CD4-positive, alpha-beta T cell (primary cell): Measurements from ENCODE around the gene RNU7-1. TPM values are rescaled to one million over a fixed set of nuclear protein-coding genes. Genes with fewer than 3 reads are reported as not detected.
A peak's percentile ranks its signal among the peaks of the same experiment; 100 is the strongest.

Experiments used
- ATAC-seq: fragments of 200-7000 bp; cut with Tn5 transposase; one replicate; pipeline ENCODE4 v1.10.0; 2022; ENCODE audit warnings: mild to moderate bottlenecking; ENCODE audit not compliant: poor library complexity
- CTCF ChIA-PET: fragments of 350-600 bp; sonication (Branson Sonifier 250); formaldehyde crosslinking; loops from one replicate; lab custom pipeline; 2021; ENCODE audit warnings: antibody characterized with exemption, inconsistent platforms; lab: Charles Lee
- POLR2A ChIA-PET: fragments of 350-600 bp; sonication (Branson Sonifier 250); formaldehyde crosslinking; loops from one replicate; lab custom pipeline; 2021; ENCODE audit warnings: antibody characterized with exemption, inconsistent platforms; lab: Charles Lee
- DNase-seq, 14 experiments: peaks; one replicate each; pipeline ENCODE4 v3.0.0-alpha.2; 2013 to 2020; ENCODE audit warnings: mixed read lengths in 2 of 14
- H3K27ac ChIP-seq, 2 donors: one replicate each; pipeline versions ENCODE4 v1.5.1 to v1.7.0; 2013; ENCODE audit warnings: low read length in 2 of 2, low read depth in 1 of 2, mild to moderate bottlenecking in 1 of 2
- H3K27me3 ChIP-seq, 2 experiments: 1 replicate in 1 of 2; 2 replicates in 1 of 2; pipeline versions ENCODE4 v1.6.1 to v1.7.0; 2013; ENCODE audit warnings: low read length in 2 of 2, control low read depth in 1 of 2, mild to moderate bottlenecking in 1 of 2, moderate library complexity in 1 of 2; ENCODE audit not compliant: insufficient read depth in 2 of 2, control insufficient read depth in 1 of 2
- H3K36me3 ChIP-seq: one replicate; pipeline ENCODE4 v1.6.1; 2013; ENCODE audit warnings: low read length, control low read depth; ENCODE audit not compliant: insufficient read depth
- H3K4me1 ChIP-seq: one replicate; pipeline ENCODE4 v1.6.1; 2013; ENCODE audit warnings: low read length, control low read depth; ENCODE audit not compliant: insufficient read depth
- H3K4me3 ChIP-seq: one replicate; pipeline ENCODE4 v1.5.1; 2013; ENCODE audit warnings: mild to moderate bottlenecking, low read length, moderate library complexity
- H3K9me3 ChIP-seq, 2 experiments: 1 replicate in 1 of 2; 2 replicates in 1 of 2; pipeline versions ENCODE4 v1.6.1 to v1.7.0; 2013; ENCODE audit warnings: low read length in 2 of 2, mild to moderate bottlenecking in 2 of 2, control low read depth in 1 of 2, moderate library complexity in 1 of 2; ENCODE audit not compliant: control insufficient read depth in 1 of 2, insufficient read depth in 1 of 2
- H3K27ac Mint-ChIP-seq: one replicate; pipeline ENCODE4 v1.8.0; 2020; ENCODE audit warnings: mixed read lengths
- H3K27me3 Mint-ChIP-seq: one replicate; pipeline ENCODE4 v1.8.0; 2021; ENCODE audit warnings: mixed read lengths
- H3K36me3 Mint-ChIP-seq: one replicate; pipeline ENCODE4 v1.8.0; 2021; ENCODE audit warnings: low read depth, mixed read lengths
- H3K4me1 Mint-ChIP-seq: one replicate; pipeline ENCODE4 v1.8.0; 2021; ENCODE audit warnings: low read depth, mixed read lengths
- H3K4me3 Mint-ChIP-seq: one replicate; pipeline ENCODE4 v1.8.0; 2020; ENCODE audit warnings: mild to moderate bottlenecking, mixed read lengths
- H3K9me3 Mint-ChIP-seq: one replicate; pipeline ENCODE4 v1.8.0; 2020; ENCODE audit warnings: mixed read lengths
- intact Hi-C, 2 experiments: fragments of 100-400 bp; cut with DNase I in 1 of 2; cut with micrococcal nuclease in 1 of 2; formaldehyde crosslinking; loops; one replicate each; pipeline versions ENCODE4 v1.15.1 to v1.9.0; 2023 to 2025; cut with DNase I, micrococcal nuclease
- total RNA-seq, 174 experiments: library from RNA in 2 of 174; stranded (reverse) in 2 of 174; gene quantifications; one replicate each; pipeline ENCODE4 v1.2.3 and lab custom pipeline; 2021 to 2026
- TF ChIP-seq, protein P1 (sequence below): fragments of 200-600 bp; IDR thresholded peaks from one replicate; pipeline ENCODE4 v1.8.0; 2022; ENCODE audit warnings: antibody characterized with exemption, mild to moderate bottlenecking

The RNU7-1 gene
- total RNA-seq, 2 experiments from 2014 or later, result not detected

- ChIA-PET POLR2A (interaction anchor here (0.7 to 4.9 kb wide), 22 partner anchors 7 to 1034 kb away, joined by 3 to 89 read pairs (median 20); partner anchors contain the start of genes ATN1, C12orf57, C1RL and CDCA3), CTCF (interaction anchor here (0.9 to 4.1 kb wide), 23 partner anchors 9 to 247 kb away, joined by 3 to 33 read pairs (median 6); partner anchors contain the start of genes ATN1, COPS7A, ENO2 and LPCAT3)
- peaks cover 24% of the 10 kb centered on the region for H3K36me3 ChIP-seq
- ATAC-seq, result peak; percentile 29
- peak in 8 of 14 experiments; percentile 50 to 74 (median 60) for DNase-seq
- Mint-ChIP-seq H3K36me3 (peaks cover 28% of the 10 kb centered on the region), H3K27ac (peak overlapping the region; percentile 95), H3K27me3 (no peaks in the 10 kb centered on the region), H3K9me3 (no peaks in the 10 kb centered on the region), H3K4me1 (peaks cover 61% of the 10 kb centered on the region), H3K4me3 (peak overlapping the region; percentile 81)
- no peaks in the 10 kb centered on the region for H3K27me3 ChIP-seq
- H3K4me3 ChIP-seq, result peak overlapping the region; percentile 72
- TF ChIP-seq, protein P1, sequence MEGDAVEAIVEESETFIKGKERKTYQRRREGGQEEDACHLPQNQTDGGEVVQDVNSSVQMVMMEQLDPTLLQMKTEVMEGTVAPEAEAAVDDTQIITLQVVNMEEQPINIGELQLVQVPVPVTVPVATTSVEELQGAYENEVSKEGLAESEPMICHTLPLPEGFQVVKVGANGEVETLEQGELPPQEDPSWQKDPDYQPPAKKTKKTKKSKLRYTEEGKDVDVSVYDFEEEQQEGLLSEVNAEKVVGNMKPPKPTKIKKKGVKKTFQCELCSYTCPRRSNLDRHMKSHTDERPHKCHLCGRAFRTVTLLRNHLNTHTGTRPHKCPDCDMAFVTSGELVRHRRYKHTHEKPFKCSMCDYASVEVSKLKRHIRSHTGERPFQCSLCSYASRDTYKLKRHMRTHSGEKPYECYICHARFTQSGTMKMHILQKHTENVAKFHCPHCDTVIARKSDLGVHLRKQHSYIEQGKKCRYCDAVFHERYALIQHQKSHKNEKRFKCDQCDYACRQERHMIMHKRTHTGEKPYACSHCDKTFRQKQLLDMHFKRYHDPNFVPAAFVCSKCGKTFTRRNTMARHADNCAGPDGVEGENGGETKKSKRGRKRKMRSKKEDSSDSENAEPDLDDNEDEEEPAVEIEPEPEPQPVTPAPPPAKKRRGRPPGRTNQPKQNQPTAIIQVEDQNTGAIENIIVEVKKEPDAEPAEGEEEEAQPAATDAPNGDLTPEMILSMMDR, result no peak
- peak overlapping the region; percentile 89 to 92 for H3K27ac ChIP-seq
- intact Hi-C loops, result loop anchor here in 1 of 2 experiments (5.0 kb wide), 1 partner anchor 35 kb away; the partner anchor contains the start of genes EMG1 and PHB2
- H3K4me1 ChIP-seq, result peaks cover 48% of the 10 kb centered on the region
- no peaks in the 10 kb centered on the region for H3K9me3 ChIP-seq
Measured at GRCh38 chr12:6936636-6937480, 6.8 kb upstream of the RNU7-1 start.

- peaks cover 28% of the 10 kb centered on the region for H3K36me3 Mint-ChIP-seq
- CTCF ChIA-PET, result interaction anchor here (0.6 to 4.1 kb wide), 37 partner anchors 9 to 383 kb away, joined by 3 to 33 read pairs (median 5); partner anchors contain the start of genes ATN1, C1RL, CDCA3 and COPS7A
- peak; percentile 86 to 99 (median 92) for DNase-seq
- peak overlapping the region; percentile 72 for H3K4me3 ChIP-seq
- H3K27me3 ChIP-seq, result no peaks in the 10 kb centered on the region
- H3K4me1 ChIP-seq, result peaks cover 47% of the 10 kb centered on the region
- POLR2A ChIA-PET, result interaction anchor here (0.5 to 4.9 kb wide), 28 partner anchors 10 to 1033 kb away, joined by 3 to 89 read pairs (median 8); partner anchors contain the start of genes ATN1, C1RL, CDCA3 and COPS7A
- TF ChIP-seq, protein P1, result peak; percentile 89
- H3K9me3 Mint-ChIP-seq, result no peaks in the 10 kb centered on the region
- H3K9me3 ChIP-seq, result no peaks in the 10 kb centered on the region
- peak overlapping the region; percentile 95 for H3K27ac Mint-ChIP-seq
- peak; percentile 91 for ATAC-seq
- peaks cover 24% of the 10 kb centered on the region for H3K36me3 ChIP-seq
- intact Hi-C loops, result loop anchor here in 1 of 2 experiments (5.0 kb wide), 1 partner anchor 35 kb away; the partner anchor contains the start of genes EMG1 and PHB2
- H3K27me3 Mint-ChIP-seq, result no peaks in the 10 kb centered on the region
- peak overlapping the region; percentile 89 to 92 for H3K27ac ChIP-seq
- peak overlapping the region; percentile 90 for H3K4me3 Mint-ChIP-seq
- peaks cover 61% of the 10 kb centered on the region for H3K4me1 Mint-ChIP-seq
Measured at GRCh38 chr12:6937481-6938352, 5.9 kb upstream of the RNU7-1 start.
